ENCODE results near the gene GMPPA.

The GMPPA gene

DNA sequence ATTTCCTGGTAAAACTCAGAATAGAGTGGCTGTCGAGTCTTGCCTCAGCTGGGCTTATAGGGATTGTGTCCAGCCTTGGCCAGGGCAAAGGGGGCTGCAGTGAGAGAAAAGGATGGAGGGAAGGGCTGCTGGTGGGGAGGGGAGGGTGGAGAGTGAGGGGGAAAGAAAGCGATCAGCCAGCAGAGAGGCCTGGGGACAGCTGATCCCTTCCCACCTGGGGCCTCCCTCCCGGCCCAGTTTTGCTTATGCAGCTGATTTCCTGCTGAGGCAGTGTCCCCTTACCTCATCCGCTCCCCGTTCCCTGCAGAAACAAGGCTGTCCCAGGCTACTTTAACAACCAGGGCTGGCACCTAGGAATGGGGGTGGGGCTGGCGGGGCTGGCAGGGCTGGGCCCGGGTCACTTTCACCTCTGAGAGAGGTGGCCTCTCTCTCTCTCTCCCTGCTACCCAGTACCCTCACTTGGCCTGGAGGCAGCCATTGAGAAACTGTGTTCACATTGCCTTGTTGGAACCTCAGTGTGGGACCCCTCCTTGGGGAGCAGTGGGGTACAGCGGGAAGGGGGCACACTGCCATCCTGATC is 12.2 kb upstream of the GMPPA start:
- DNase-seq = no peak

DNA sequence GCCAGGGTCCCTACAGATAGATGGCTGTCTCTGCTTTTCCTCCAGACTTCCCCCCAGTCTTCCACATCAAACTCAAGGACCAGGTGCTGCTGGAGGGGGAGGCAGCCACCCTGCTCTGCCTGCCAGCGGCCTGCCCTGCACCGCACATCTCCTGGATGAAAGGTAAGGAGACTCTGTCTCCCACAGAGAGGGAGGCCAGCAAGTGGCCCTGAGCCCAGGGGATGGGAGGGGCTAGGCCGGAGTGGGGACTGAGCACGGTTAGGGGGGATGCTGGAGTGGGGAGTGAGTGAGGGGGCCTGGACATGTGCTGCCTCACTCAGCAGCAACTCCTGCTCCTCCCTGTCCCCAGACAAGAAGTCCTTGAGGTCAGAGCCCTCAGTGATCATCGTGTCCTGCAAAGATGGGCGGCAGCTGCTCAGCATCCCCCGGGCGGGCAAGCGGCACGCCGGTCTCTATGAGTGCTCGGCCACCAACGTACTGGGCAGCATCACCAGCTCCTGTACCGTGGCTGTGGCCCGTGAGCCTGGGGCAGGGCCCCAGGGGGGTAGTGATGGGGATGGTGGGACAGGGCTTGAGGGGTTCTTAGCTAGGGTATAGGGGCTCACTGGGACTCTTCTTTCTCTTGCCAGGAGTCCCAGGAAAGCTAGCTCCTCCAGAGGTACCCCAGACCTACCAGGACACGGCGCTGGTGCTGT is 10.4 kb upstream of the GMPPA start:
- DNase-seq = no peak

DNA sequence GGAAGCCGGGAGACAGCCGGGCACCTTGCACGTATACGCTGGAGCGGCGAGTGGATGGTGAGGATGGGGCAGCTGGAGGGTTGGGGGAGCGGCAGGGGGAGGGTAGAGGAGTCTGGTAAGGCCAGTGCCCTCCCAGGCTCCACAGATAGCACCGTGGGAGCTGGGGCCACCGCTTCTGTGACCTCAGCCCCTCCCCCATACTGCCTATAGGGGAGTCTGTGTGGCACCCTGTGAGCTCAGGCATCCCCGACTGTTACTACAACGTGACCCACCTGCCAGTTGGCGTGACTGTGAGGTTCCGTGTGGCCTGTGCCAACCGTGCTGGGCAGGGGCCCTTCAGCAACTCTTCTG is 9.9 kb upstream of the GMPPA start:
- DNase-seq = no peak

DNA sequence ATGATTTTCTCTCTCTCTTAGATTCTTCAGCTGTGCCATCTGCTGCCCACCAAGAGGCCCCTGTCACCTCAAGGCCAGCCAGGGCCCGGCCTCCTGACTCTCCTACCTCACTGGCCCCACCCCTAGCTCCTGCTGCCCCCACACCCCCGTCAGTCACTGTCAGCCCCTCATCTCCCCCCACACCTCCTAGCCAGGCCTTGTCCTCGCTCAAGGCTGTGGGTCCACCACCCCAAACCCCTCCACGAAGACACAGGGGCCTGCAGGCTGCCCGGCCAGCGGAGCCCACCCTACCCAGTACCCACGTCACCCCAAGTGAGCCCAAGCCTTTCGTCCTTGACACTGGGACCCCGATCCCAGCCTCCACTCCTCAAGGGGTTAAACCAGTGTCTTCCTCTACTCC is 9.4 kb upstream of the GMPPA start:
- DNase-seq = no peak

DNA sequence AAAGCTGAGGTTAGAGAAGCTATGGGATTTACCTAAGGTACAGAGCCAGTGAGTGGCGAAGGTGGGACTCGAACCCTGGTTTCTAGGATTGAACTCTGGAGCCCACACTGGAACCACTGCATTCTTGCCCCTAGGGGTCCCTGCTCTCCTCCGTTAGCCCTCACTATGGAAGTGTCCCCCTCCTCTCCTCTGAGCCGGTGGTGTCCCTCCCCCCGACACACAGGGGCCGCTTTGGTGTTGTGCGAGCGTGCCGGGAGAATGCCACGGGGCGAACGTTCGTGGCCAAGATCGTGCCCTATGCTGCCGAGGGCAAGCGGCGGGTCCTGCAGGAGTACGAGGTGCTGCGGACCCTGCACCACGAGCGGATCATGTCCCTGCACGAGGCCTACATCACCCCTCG is 8.5 kb upstream of the GMPPA start:
- no peak for DNase-seq

DNA sequence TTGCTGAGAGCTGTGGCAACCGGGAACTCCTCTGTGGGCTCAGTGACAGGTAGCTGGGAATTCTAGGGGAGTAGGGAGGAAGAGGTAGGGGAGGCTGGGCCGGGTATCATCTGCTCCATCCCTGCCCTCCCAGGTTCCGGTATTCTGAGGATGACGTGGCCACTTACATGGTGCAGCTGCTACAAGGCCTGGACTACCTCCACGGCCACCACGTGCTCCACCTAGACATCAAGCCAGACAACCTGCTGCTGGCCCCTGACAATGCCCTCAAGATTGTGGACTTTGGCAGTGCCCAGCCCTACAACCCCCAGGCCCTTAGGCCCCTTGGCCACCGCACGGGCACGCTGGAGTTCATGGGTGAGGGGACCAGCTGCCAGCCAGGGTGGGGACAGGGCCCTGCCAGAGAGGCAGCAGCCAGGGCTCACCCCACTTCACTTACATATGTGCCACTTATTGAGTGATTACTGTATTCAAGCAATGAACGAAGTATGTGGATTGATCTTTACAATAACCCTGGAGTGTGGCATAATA is 8.0 kb upstream of the GMPPA start:
- DNase-seq = no peak

DNA sequence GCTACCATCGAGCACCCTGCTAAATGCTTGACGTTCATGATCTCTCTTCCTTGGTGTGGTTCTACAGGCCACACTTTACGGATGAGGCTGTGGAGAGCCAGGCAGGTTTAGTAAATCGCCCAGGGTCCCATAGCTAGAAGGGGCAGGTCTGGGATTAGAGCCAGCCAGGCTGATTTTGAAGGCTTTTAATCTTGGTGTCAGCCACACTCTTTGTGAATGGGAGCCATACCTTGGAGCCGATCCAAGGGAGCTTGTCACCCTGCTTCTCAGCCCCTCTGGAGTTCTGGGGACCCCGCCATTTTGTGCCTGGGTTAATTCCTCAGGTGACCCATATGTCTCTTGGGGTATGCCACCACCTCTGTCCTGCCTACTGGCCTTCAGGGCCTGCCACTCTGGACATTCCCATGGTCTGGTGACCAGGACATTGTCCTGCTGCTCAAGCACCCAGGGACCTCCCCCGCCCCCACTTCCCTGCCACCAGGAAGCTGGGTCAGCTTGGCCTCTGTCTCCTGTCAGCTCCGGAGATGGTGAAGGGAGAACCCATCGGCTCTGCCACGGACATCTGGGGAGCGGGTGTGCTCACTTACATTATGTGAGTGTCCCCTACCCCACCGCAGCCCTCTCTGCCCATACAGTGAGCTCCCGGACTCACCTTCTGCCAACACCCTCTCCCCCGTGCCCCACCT is 7.3 kb upstream of the GMPPA start:
- no peak for DNase-seq

DNA sequence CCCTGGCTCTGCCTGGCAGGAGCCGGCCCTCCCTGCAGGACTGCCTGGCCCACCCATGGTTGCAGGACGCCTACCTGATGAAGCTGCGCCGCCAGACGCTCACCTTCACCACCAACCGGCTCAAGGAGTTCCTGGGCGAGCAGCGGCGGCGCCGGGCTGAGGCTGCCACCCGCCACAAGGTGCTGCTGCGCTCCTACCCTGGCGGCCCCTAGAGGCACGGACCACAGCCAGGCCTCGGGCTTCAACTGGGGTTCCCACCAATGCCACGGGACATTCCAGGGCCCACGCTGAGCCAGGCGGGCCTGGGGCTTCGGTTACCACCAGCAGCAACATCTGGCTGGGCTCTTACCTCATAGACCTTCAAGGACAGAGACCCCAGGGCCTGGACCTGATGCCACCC is 6.1 kb upstream of the GMPPA start:
- DNase-seq = no peak

DNA sequence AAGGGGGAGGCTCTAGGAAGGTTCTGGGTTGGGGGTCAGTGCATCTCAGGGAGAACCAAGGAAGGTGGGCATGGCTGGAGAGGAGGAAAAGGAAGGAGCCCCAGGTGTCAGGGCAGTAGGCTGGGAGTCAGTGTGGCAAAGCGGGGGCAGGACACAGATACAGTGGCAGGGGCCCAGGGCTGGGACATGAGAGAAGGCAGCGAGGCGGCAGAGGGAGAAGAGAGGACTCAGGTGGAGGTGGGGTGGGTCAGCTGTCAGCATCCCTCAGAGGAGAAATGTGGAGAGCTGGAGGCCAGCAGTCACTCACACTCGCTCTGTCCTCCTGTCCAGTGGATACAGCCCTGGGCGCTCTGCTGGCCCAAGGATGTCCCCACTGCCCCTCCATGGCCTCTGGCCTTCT is 5.6 kb upstream of the GMPPA start:
- DNase-seq = no peak

DNA sequence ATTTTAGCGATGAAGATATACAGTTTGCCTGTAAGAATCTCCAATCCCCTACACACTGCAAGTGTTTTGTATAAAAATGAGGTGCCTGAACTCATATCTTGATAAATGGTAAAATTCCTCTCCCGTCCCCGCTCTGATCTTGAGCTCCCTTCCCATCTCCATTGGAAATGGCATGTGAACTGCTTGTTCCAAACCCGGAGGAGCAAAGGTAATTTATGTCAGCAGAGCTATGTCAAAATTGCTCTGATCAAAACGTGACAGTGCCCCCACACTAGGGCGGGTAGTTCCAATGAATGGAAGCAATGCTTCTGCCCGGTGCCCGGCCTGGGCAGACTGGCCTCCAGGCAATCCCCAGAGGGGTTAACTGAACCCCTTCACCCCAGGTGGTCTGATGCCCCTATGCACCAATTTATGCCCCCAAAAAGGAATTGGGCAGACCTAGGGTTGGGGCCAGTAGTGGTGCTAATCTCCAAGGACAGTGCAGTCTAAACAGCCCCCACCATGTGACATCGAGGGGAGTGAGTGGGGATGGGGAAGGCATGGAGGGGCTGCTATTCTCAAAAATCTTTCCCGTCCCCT is 3.6 kb upstream of the GMPPA start:
- DNase-seq = no peak

DNA sequence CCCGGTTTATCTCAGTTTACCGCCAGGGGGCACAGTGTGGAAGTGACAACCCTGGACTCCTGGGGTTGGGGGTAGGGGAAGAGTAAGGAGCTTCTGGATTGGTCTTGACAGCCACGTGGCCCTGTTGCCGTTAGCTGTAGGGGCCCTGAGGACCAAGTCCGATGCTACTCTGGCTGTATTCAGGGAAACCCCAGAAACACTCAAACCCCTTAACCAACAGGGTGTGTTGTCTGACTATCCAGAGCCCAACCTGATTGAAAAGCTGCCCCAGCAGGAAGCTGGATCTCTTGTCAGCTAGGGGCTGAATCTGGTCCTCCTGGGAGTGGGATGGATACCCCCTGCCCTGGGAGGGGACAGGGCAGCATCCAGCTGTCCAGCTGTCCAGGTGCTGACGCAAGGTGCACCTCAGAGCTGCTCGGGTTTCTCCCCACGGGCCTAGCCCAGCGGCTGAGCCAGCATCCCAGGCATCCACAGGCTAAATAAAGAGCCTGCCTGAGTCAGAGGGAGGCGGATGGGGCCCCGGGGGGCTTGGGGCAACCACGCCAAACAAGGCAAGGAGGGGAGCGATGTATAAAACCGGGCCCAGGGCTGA is 3.1 kb upstream of the GMPPA start:
- no peak for DNase-seq

DNA sequence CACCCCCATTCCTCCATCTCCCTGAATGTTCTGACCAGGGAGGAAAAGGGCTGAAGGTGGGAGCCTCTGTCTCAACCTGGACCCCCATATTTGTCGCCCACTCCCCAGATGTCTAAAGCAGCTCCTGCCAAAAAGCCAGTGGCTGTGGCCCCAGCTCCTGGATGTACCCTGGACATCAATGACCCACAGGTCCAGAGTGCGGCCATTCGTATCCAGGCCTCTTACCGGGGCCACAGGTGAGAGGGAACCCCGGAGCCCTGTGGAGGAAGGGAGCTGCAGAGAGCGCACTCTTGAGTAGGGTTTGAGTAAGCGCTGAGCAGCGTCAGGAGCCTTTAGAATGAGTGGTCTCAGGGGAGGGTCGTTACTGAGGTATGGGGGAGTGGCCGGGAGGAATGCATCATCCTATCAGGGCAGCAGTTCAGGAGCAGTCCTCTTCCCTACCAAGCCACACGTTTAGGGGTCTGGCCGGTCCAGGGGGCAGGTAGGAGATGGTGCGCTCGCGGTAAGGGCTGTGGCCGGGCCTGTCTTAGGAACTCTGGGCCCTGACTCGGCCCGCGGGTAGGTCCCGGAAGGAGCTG is 2.4 kb upstream of the GMPPA start:
- peak; percentile 11 for DNase-seq

DNA sequence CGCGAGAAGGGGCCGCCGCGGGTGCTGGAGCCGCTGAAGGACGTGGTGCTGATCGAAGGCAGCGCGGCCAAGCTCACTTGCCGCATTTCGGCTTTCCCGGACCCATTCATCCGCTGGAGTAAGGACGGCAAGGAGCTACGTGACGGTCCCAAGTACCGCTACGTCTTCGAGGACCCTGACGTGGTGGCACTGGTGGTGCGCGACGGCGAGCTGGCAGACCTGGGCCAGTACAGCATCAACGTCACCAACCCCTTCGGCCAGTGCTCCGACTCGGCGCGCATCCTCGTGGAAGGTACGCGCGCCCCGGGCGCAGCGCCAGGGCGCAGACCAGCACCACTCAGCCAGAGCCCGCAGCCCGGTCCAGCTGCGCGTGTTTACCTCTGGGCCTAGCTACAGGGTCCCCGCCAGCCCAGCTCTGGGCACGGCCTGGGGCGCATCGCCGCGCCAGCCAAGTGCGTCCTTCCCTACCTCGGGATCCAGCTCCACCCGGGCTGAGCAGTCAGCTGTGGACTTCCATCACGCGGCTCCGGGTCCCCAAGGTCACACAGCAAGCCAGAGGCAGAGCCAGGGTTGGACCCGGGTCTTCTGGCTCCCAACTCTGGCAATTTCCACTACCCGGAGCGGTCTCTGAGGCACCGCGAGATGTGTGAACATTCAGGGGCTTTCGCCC is 1.7 kb upstream of the GMPPA start:
- no peak for DNase-seq

DNA sequence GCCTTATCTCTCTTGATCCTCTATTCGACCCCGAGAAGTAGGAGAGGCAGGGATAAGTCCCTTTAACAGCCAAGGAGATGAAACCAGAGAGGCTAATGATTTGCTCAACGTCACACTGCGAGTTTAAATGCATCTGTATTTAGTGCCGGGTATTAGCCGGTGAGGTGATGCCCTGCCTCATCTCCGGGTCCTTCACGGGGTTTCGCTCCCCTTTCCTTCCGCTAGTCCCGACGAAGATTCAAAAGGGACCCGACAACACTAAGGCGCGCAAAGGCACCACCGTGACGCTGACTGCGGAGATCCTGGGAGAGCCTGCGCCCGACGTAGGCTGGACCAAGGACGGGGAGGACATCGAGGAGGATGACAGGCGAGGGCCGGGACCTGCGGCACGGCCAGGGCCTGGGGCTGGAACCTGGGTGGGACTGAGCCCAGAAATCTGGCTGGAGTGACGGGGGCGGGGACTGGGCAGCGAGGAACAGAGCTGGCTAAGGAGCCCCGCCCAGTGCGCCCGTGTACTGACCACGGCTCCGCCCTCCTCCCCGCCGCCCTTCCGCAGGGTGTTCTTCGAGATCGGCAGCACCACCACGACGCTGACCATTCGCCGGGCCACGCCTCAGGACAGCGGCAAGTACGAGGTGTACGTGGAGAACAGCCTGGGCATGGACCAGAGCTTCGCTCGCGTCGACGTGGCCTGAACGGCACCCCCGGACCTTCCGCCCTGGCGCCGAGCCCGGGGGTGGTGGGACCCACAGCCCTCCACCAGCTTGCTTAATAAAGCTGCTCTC is 1.0 kb upstream of the GMPPA start:
- DNase-seq = no peak

DNA sequence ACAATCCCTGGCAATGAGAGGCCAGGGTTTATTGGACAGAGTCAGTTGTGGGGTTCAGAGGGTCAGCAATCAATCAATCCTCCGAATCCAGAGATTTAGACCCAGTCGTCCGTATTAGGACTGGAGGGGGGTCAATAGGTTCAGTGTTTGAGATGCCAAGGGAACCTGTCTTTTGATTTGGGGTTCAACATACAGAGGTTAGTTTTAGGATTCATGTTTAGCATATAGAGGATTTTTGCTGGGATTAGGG is 292 bp downstream of the GMPPA start:
- no peak for DNase-seq

DNA sequence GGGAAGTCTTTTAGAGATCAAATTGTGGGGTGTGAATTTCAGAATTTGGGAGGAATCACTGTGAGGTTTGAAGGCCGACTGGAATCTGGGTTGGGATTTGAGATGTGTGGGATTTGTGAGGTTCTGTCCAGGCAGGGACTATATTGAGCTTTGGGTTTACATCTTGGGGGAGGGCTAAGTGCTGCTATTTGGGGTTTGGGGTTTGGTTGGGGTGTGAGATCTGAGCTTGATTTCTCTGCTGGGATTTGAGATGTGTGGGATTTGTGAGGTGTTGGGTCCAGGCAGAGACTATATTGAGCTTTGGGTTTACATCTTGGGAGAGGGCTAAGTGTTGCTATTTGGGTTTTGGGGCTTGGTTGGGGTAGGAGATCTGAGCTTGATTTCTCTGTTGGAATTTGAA is 864 bp downstream of the GMPPA start:
- DNase-seq = no peak

DNA sequence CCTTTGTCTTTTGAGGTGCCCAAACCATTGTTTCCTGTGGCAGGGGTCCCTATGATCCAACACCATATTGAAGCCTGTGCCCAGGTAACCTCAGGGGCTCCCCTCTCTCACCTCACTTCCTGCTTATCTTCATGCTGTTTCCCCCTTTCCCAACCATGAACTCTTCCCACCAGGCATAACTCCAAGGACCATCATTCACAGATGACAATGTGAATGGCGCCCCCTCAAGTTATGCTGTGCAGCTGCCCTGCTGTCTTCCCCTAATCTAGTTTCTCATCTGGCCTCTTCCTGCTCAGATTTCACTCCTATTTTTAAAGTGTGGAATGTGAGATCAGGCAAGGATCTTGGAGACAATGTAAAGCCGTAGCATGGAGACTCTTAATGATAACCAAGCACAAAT is 1.4 kb downstream of the GMPPA start:
- DNase-seq = no peak

DNA sequence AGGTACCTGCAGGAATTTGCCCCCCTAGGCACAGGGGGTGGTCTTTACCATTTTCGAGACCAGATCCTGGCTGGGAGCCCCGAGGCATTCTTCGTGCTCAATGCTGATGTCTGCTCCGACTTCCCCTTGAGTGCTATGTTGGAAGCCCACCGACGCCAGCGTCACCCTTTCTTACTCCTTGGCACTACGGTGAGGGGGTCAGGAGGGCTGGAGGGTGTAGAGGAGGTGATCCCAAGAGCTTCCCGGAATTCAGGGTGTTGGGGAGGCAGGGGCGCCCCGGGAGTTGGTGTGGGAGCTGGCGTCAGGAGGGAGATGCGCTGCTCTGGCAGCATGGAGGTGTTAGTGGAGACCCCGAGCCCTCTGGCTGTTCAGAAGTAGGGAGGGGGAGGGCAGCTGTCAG is 3.2 kb downstream of the GMPPA start:
- no peak for DNase-seq

DNA sequence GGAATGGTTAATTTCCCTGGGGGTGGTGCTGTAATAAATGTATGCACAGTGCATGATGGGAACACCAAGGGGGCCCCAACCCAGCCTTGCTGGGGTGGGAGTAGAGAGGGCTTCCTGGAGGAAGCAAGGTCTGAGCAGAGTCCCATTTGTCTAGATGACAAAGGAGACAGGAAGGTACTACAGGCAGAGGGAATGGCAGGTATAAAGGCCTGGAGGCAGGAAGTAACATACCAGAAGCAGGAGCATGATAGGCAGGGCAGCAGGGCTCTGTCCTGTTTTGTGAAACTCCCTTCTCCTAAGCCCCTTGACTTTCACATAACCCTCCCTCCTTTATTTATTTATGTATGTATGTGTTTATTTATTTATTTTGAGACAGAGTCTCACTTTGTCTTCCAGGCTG is 3.9 kb downstream of the GMPPA start:
- DNase-seq = no peak

DNA sequence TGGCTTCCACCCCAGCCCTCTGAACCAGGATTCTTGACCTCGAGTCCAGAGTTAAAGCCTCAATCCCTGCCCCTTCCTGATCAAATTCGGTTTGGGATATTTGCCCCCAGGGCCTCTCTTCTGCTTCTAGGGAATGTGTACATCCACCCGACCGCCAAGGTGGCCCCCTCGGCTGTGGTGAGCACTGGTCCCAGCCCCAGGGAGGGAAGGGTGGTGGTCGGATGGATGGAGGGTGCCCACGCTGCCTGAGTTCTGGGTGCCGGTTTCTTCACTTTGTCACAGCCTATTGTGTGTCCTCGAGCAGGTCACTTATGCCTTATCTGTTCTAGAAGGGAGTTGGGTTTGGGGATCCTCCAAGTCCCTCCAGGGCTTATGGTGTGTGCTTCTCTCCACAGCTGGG is 6.9 kb downstream of the GMPPA start:
- no peak for DNase-seq

DNA sequence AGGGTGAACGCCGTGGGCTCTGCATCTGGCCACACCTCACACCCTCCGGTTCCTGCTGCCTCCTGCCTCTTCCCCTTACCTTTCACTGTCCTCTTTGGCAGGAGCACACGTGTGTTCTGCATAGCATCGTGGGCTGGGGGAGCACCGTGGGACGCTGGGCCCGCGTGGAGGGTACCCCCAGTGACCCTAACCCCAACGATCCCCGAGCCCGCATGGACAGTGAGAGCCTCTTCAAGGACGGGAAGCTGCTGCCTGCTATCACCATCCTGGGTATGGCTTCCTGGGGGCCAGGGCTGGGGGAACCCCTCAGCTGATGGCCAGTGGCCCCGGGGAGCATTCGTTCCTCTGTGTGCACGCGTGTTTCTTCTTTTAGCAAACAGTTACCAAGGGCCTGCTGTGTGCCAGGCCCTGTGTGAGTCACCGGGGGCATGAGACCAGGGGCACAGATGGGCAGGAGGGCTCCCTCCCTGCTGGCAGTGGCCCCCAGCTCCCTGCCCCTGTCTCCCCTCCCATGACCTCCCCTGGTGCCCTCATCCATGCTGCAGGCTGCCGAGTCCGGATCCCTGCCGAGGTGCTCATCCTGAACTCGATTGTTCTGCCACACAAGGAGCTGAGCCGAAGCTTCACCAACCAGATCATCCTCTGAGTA is 7.6 kb downstream of the GMPPA start:
- DNase-seq = no peak
